ENCODE results near the gene TBC1D4.

TBC1D4 gene

GRCh38 chr13:75443356-75443958 lies 38.5 kb downstream of the TBC1D4 start:
- no peak overlapping the region for H3K4me2 ChIP-seq (ENCODE audit: low read depth, low read length)
- no peak overlapping the region for H3K4me3 ChIP-seq (ENCODE audit: low read length)
- H3K9ac ChIP-seq (ENCODE audit: low read length), result no peak overlapping the region
- TF ChIP-seq EZH2phosphoT487 (IDR thresholded peaks at IDR 0.05; ENCODE audit: low read length) (no peak), CTCF (IDR thresholded peaks at IDR 0.05; ENCODE audit: low read length) (no peak), EZH2 (optimal IDR thresholded peaks at IDR 0.05; ENCODE audit: low read depth, low read length) (no peak)
- no peaks in the 10 kb centered on the region for H3K9me3 ChIP-seq (replicated peaks; ENCODE audit: insufficient read depth, low read length)
- no peaks in the 10 kb centered on the region for H3K27me3 ChIP-seq (replicated peaks; ENCODE audit: insufficient read depth, low read length)
- no peaks in the 10 kb centered on the region for H3F3A ChIP-seq (ENCODE audit: insufficient read depth, low read length)
- no peaks in the 10 kb centered on the region for H3K9me2 ChIP-seq (replicated peaks; ENCODE audit: insufficient read depth, low read length)
- no peaks in the 10 kb centered on the region for H4K20me1 ChIP-seq (ENCODE audit: insufficient read depth, low read length)
- no peaks in the 10 kb centered on the region for H3K4me1 ChIP-seq (ENCODE audit: low read length)
- H3K27ac ChIP-seq (ENCODE audit: low read length), result no peak overlapping the region
- no peaks in the 10 kb centered on the region for H3K36me3 ChIP-seq (replicated peaks; ENCODE audit: insufficient read depth, low read length)
- no peak for DNase-seq
- H3K79me2 ChIP-seq (ENCODE audit: low read length), result no peaks in the 10 kb centered on the region
- H2AFZ ChIP-seq (ENCODE audit: low read length), result no peak overlapping the region

- no peaks in the 10 kb centered on the region for H3K36me3 ChIP-seq (replicated peaks; ENCODE audit: insufficient read depth, low read length)
- no peaks in the 10 kb centered on the region for H3K4me1 ChIP-seq (ENCODE audit: low read length)
- no peak overlapping the region for H3K4me2 ChIP-seq (ENCODE audit: low read depth, low read length)
- H3K27me3 ChIP-seq (replicated peaks; ENCODE audit: insufficient read depth, low read length), result no peaks in the 10 kb centered on the region
- no peaks in the 10 kb centered on the region for H3K9me2 ChIP-seq (replicated peaks; ENCODE audit: insufficient read depth, low read length)
- no peak overlapping the region for H3K4me3 ChIP-seq (ENCODE audit: low read length)
- no peaks in the 10 kb centered on the region for H3K9me3 ChIP-seq (replicated peaks; ENCODE audit: insufficient read depth, low read length)
- H3F3A ChIP-seq (ENCODE audit: insufficient read depth, low read length), result no peaks in the 10 kb centered on the region
- no peak overlapping the region for H3K27ac ChIP-seq (ENCODE audit: low read length)
- H3K9ac ChIP-seq (ENCODE audit: low read length), result no peak overlapping the region
- no peaks in the 10 kb centered on the region for H4K20me1 ChIP-seq (ENCODE audit: insufficient read depth, low read length)
- DNase-seq, result no peak
- TF ChIP-seq EZH2phosphoT487 (IDR thresholded peaks at IDR 0.05; ENCODE audit: low read length), result no peak
- TF ChIP-seq EZH2 (optimal IDR thresholded peaks at IDR 0.05; ENCODE audit: low read depth, low read length), result no peak
- no peak for TF ChIP-seq CTCF (IDR thresholded peaks at IDR 0.05; ENCODE audit: low read length)
- H2AFZ ChIP-seq (ENCODE audit: low read length), result no peak overlapping the region
- H3K79me2 ChIP-seq (ENCODE audit: low read length), result no peaks in the 10 kb centered on the region
These were observed 39.2 kb downstream of the TBC1D4 start for GRCh38 chr13:75442736-75443234.

- no peaks in the 10 kb centered on the region for H3K4me1 ChIP-seq (ENCODE audit: low read length)
- H3K4me2 ChIP-seq (ENCODE audit: low read depth, low read length), result no peak overlapping the region
- H3K79me2 ChIP-seq (ENCODE audit: low read length), result no peaks in the 10 kb centered on the region
- no peaks in the 10 kb centered on the region for H3K9me3 ChIP-seq (replicated peaks; ENCODE audit: insufficient read depth, low read length)
- H3K36me3 ChIP-seq (replicated peaks; ENCODE audit: insufficient read depth, low read length), result no peaks in the 10 kb centered on the region
- no peak overlapping the region for H3K9ac ChIP-seq (ENCODE audit: low read length)
- no peak overlapping the region for H3K27ac ChIP-seq (ENCODE audit: low read length)
- no peaks in the 10 kb centered on the region for H3F3A ChIP-seq (ENCODE audit: insufficient read depth, low read length)
- H3K4me3 ChIP-seq (ENCODE audit: low read length), result no peak overlapping the region
- H3K9me2 ChIP-seq (replicated peaks; ENCODE audit: insufficient read depth, low read length), result no peaks in the 10 kb centered on the region
- H4K20me1 ChIP-seq (ENCODE audit: insufficient read depth, low read length), result no peaks in the 10 kb centered on the region
- no peaks in the 10 kb centered on the region for H3K27me3 ChIP-seq (replicated peaks; ENCODE audit: insufficient read depth, low read length)
- no peak for TF ChIP-seq EZH2 (optimal IDR thresholded peaks at IDR 0.05; ENCODE audit: low read depth, low read length)
- no peak for TF ChIP-seq EZH2phosphoT487 (IDR thresholded peaks at IDR 0.05; ENCODE audit: low read length)
- TF ChIP-seq CTCF (IDR thresholded peaks at IDR 0.05; ENCODE audit: low read length), result no peak
- no peak for DNase-seq
- H2AFZ ChIP-seq (ENCODE audit: low read length), result no peak overlapping the region
These were observed 41.9 kb downstream of the TBC1D4 start for GRCh38 chr13:75440100-75440499.
